ENCODE results near the gene CPPED1.

DNA sequence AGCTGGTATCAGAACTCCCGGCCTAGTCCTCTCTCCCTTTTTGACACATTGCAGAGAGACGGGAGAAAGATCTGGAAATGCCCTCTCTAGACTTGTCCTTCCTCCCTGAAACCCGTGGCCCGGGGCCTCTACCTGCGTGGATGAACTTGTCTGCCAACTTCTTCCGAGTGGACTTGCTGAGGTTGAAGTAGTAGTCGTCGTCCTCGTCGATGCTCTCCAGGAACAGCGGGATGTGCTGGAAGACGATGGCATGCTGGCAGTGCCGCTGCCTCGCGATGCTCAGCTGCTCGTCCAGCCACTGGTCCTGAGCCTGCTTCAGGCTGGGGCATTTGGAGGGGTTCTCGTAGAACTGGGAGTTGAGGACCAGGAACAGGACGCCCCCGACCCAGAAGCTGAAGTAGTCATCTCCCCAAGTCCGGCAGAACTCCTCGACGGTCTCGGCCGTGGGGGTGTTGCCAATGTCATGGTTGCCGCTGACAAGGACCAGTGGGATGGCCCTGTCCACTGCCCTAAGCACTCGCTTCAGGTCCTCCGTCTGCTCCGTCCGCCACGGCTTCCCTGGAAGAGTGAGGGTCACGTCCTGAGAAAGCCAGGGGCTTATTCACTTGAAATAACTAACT lies 99.1 kb downstream of the CPPED1 start:
- TF ChIP-seq SP1 (IDR thresholded peaks at IDR 0.05) (no peak), NFRKB (IDR thresholded peaks at IDR 0.05) (no peak), FOXM1 (IDR thresholded peaks at IDR 0.05; ENCODE audit: borderline replicate concordance) (no peak), BHLHE40 (IDR thresholded peaks at IDR 0.05; ENCODE audit: borderline replicate concordance) (no peak), TARDBP (IDR thresholded peaks at IDR 0.05) (no peak), HDGF (IDR thresholded peaks at IDR 0.05; ENCODE audit: borderline replicate concordance) (no peak), ARNT (IDR thresholded peaks at IDR 0.05) (no peak), ZNF384 (IDR thresholded peaks at IDR 0.05) (no peak), SUZ12 (IDR thresholded peaks at IDR 0.05) (no peak), ELF4 (IDR thresholded peaks at IDR 0.05) (no peak)

All from HEK293T (cell line).